SJCRH30 (cell line): ENCODE results near the gene STMP1. TPM values are rescaled to one million over a fixed set of nuclear protein-coding genes. Genes with fewer than 3 reads are reported as not detected.
A peak's percentile ranks its signal among the peaks of the same experiment; 100 is the strongest.

ENCODE experiments used
- DNase-seq, 2 experiments: peaks; one replicate each; pipeline ENCODE4 v3.0.0-alpha.2; 2015 to 2020
- H3K27ac ChIP-seq: fragments of 250-450 bp; sonication (Bioruptor Pico); 2 replicates; pipeline ENCODE4 v1.5.1; 2020; ENCODE audit warnings: mild to moderate bottlenecking, moderate library complexity
- H3K27me3 ChIP-seq: fragments of 250-450 bp; sonication (Bioruptor Pico); 2 replicates; pipeline ENCODE4 v1.5.1; 2020; ENCODE audit warnings: mild to moderate bottlenecking, moderate library complexity
- H3K36me3 ChIP-seq: fragments of 250-450 bp; sonication (Bioruptor Pico); 2 replicates; pipeline ENCODE4 v1.5.1; 2020; ENCODE audit warnings: mild to moderate bottlenecking, moderate library complexity
- H3K4me1 ChIP-seq: fragments of 250-450 bp; sonication (Bioruptor Pico); 2 replicates; pipeline ENCODE4 v1.5.1; 2020; ENCODE audit warnings: mild to moderate bottlenecking, moderate library complexity
- H3K4me3 ChIP-seq: fragments of 250-450 bp; sonication (Bioruptor Pico); 2 replicates; pipeline ENCODE4 v1.5.1; 2020; ENCODE audit warnings: mild to moderate bottlenecking, moderate library complexity
- H3K9me3 ChIP-seq: fragments of 250-450 bp; sonication (Bioruptor Pico); replicated peaks from 2 replicates; pipeline ENCODE4 v1.5.1; 2020; ENCODE audit warnings: mild to moderate bottlenecking, moderate library complexity
- total RNA-seq: library from RNA; depleted of rRNA; stranded (reverse); fragments of >200 nt; shearing (Covaris generic); gene quantifications from 2 replicates; pipeline ENCODE4 v1.2.3, GENCODE V29; 2014; rRNA removed

STMP1 gene
- total RNA-seq, 1 experiment from 2014 or later = 27.3 TPM

- Histone ChIP-seq H3K36me3 (no peaks in the 10 kb centered on the region), H3K27ac (no peak overlapping the region; the same call in 1 of the 2 replicates), H3K4me3 (peak overlapping the region; percentile 15; the same call in 1 of the 2 replicates), H3K27me3 (no peaks in the 10 kb centered on the region), H3K9me3 (no peaks in the 10 kb centered on the region), H3K4me1 (peaks cover 50% of the 10 kb centered on the region)
- no peak for DNase-seq
These were observed 52.8 kb downstream of the STMP1 start for GRCh38 chr7:135715055-135715522.

- Histone ChIP-seq H3K27ac (peak overlapping the region; percentile 87), H3K4me3 (no peak overlapping the region), H3K27me3 (no peaks in the 10 kb centered on the region), H3K4me1 (peaks cover 50% of the 10 kb centered on the region), H3K9me3 (no peaks in the 10 kb centered on the region), H3K36me3 (no peaks in the 10 kb centered on the region)
- DNase-seq = peak in 1 of 2 experiments; percentile 51
These were observed 53.4 kb downstream of the STMP1 start for GRCh38 chr7:135715673-135716072.

- Histone ChIP-seq H3K4me1 (peaks cover 50% of the 10 kb centered on the region), H3K27ac (peak overlapping the region; percentile 87), H3K36me3 (no peaks in the 10 kb centered on the region), H3K4me3 (no peak overlapping the region), H3K9me3 (no peaks in the 10 kb centered on the region), H3K27me3 (no peaks in the 10 kb centered on the region)
- peak; percentile 95 to 99 for DNase-seq
These were observed 54.4 kb downstream of the STMP1 start for GRCh38 chr7:135716677-135717238.

DNA sequence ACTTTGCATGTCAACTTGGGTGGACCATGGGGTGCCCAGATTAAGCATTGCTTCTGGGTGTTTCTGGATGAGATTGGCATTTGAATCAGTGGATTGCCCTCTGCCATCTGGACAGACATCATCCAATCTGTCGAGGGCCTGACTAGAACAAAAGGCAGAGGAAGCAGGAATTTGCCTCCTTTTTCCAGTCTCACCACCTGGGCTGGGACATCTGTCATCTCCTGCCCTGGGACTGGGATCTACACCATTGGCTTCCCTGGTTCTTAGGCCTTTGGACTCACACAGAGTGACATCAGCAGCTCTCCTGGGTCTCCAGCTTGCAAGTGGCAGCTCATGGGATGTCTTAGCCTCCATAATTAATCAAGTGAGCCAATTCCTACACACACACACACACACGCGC lies 55.4 kb downstream of the STMP1 start:
- peak overlapping the region; percentile 87 for H3K27ac ChIP-seq
- no peaks in the 10 kb centered on the region for H3K36me3 ChIP-seq
- H3K27me3 ChIP-seq = no peaks in the 10 kb centered on the region
- peaks cover 47% of the 10 kb centered on the region for H3K4me1 ChIP-seq
- no peak overlapping the region for H3K4me3 ChIP-seq
- no peaks in the 10 kb centered on the region for H3K9me3 ChIP-seq
- DNase-seq = peak; percentile 34 to 64

DNA sequence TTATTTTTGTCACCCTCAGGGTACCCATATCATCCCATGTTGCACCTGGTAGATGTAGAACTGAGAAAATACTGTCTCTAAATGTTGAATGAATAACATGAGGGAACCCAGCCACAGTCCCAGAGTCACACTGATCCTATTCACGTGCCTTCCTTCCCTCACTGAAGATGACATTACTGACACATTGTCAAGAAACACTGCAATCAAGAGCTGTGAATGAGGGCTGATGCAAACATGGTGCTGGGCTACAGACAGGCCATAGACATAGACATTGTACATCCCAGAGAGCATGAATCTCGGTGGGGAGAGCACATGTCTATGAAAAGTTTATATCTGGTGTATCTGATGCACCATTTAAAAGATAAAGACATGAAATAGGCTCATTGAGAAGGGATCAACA lies 55.9 kb downstream of the STMP1 start:
- Histone ChIP-seq H3K36me3 (no peaks in the 10 kb centered on the region), H3K4me3 (no peak overlapping the region), H3K4me1 (peaks cover 46% of the 10 kb centered on the region), H3K27ac (no peak overlapping the region; the same call in 1 of the 2 replicates), H3K9me3 (no peaks in the 10 kb centered on the region), H3K27me3 (no peaks in the 10 kb centered on the region)
- no peak for DNase-seq

- H3K9me3 ChIP-seq = no peaks in the 10 kb centered on the region
- H3K4me1 ChIP-seq = peaks cover 42% of the 10 kb centered on the region
- no peak for DNase-seq
- H3K36me3 ChIP-seq = no peaks in the 10 kb centered on the region
- no peak overlapping the region for H3K4me3 ChIP-seq
- H3K27ac ChIP-seq = no peak overlapping the region
- no peaks in the 10 kb centered on the region for H3K27me3 ChIP-seq
These were observed 56.6 kb downstream of the STMP1 start for GRCh38 chr7:135718794-135719437.

GRCh38 chr7:135719688-135720087 lies 57.4 kb downstream of the STMP1 start:
- H3K27ac ChIP-seq = no peak overlapping the region
- no peaks in the 10 kb centered on the region for H3K9me3 ChIP-seq
- H3K27me3 ChIP-seq = no peaks in the 10 kb centered on the region
- DNase-seq = no peak
- H3K4me1 ChIP-seq = peaks cover 34% of the 10 kb centered on the region
- H3K4me3 ChIP-seq = no peak overlapping the region
- H3K36me3 ChIP-seq = no peaks in the 10 kb centered on the region

- Histone ChIP-seq H3K27me3 (no peaks in the 10 kb centered on the region), H3K36me3 (no peaks in the 10 kb centered on the region)
These were observed 59.0 kb downstream of the STMP1 start for GRCh38 chr7:135721198-135721820.

GRCh38 chr7:135723411-135723810 lies 61.1 kb downstream of the STMP1 start:
- no peaks in the 10 kb centered on the region for H3K9me3 ChIP-seq
- no peaks in the 10 kb centered on the region for H3K27me3 ChIP-seq
- H3K27ac ChIP-seq = no peak overlapping the region

More at GRCh38 chr7:135721198-135721820, 59.0 kb downstream of the STMP1 start:
- H3K4me1 ChIP-seq = peaks cover 18% of the 10 kb centered on the region
- H3K4me3 ChIP-seq = no peak overlapping the region
- no peak overlapping the region for H3K27ac ChIP-seq
- DNase-seq = no peak
- no peaks in the 10 kb centered on the region for H3K9me3 ChIP-seq

More at GRCh38 chr7:135723411-135723810, 61.1 kb downstream of the STMP1 start:
- H3K4me1 ChIP-seq = peaks cover under 1% of the 10 kb centered on the region
- DNase-seq = no peak
- no peak overlapping the region for H3K4me3 ChIP-seq
- no peaks in the 10 kb centered on the region for H3K36me3 ChIP-seq

Other genes with a start within 250 kb of the STMP1 start
- 27.7 and 34.3 TPM in 2 replicates for gene CNOT4, start 152.4 kb upstream of the STMP1 start, total RNA-seq
- gene NUP205, start 104.6 kb upstream of the STMP1 start, total RNA-seq = 210 and 212 TPM in 2 replicates
- 0.08 and 0.30 TPM in 2 replicates for gene SLC13A4, start 65.7 kb downstream of the STMP1 start, total RNA-seq
- 0.12 TPM in 1 of 2 replicates, not detected in the other for gene FAM180A, start 86.3 kb downstream of the STMP1 start, total RNA-seq